Medulla oblongata (tissue), 1 donor: ENCODE results near the gene RNF215.

Experiments
- DNase-seq: peaks from one replicate; pipeline ENCODE4 v3.0.0-alpha.2; 2015; ENCODE audit errors: extremely low spot score

RNF215 gene

DNA sequence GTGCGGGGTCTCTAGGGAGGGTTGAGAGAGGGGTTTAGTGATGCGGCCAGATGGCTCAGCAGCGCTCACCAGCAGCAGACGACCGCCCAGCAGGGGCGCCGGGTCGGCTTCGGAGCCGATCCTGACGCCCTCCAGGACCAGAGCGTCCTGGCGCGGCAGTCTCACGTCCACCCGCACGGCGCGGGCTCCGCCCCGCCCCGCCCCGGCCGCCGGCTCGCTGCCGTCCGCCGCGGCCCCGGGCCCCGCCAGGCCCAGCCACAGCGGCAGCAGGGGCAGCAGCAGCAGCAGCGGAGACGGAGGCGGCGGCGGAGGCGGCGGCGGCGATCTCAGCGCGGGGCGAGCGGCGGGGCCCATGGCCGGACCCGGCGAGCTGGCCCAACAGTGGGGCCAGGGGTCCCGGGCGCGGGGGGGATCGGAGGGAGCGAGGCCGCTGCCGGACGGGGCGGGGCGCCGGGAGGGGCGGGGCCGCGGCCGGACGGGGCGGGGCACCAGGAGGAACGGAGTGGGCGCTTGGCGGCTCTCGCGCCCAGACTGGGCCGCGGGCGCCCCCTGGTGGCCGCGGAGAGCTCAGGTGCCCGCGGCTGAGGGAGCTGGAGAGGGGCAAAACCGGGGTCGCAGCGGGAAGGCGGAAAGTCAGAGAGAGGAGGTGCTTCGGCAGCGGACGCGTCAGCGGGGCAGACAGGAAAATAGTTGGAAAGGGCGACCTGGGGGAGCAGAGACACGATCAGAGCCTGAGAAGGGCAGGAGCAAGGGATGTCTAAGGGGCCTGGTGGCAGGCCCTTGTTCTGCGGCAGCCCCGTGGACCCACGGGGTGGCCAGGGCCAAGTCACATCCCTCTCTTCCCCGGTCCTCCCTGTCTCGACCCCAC lies at the start of gene RNF215:
RNF215 (minus strand) TSS at position 452 of the 868 bp plus-strand sequence; CDS start at position 354, 98 bp downstream.
- DNase-seq = peak; percentile 88

DNA sequence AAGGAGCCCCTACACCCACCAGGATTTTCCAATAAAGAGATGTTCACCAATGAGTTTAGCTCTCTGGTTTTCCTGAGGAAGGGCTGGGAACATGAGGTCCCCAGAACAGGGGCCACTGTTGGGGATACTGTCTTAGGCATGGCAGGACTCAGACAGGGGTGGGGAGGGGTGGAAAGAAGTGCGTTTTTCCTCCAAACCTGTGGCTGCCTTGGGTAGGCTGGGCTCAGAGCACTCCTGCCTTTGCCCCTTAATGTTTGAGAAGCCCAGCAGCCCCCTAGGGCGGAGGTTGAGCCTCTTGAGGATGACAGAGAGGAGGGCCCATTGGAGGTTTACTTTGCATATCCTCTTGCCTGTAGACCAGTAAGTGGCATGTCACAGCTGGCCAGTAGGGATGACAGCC lies 49.0 kb upstream of the RNF215 start:
- no peak for DNase-seq

DNA sequence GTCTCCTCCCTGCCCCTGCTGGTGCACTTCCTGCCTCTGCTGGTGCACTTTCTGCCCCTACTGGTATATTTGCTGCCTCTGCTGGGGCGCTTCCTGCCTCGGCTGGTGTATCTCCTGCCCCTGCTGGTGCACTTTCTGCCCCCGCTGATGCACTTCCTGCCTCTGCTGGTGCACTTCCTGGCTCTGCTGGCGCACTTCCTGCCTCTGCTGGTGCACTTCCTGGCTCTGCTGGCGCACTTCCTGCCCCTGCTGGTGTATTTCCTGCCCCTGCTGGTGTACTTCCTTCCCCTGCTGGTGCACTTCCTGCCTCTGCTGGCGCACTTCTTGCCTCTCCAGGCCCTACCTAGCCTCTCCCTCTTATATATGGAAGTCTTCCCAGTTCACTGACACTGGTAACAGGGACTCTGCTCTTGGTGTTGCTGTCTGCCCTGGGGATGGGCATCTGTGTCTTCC lies 48.5 kb upstream of the RNF215 start:
- DNase-seq = no peak

DNA sequence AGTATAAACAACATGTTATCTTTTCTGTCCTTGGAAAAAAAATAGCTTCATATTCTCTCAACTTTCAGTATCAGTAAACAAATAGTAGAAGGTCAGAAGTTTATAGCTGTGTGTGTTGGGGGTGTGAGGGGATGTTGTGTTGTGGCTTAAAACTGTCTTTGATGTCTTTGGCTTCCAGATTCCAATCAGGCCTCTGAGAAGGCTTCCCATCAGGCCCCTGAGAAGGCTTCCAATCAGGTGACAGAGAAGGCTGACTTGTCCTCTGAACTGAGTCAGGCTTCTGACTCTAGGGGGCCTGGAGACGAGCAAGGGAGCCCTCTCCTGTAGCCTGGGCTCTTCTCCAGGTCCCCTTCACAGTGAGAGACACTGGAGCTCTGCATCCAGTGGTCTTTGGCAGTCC lies 47.6 kb upstream of the RNF215 start:
- DNase-seq = no peak

DNA sequence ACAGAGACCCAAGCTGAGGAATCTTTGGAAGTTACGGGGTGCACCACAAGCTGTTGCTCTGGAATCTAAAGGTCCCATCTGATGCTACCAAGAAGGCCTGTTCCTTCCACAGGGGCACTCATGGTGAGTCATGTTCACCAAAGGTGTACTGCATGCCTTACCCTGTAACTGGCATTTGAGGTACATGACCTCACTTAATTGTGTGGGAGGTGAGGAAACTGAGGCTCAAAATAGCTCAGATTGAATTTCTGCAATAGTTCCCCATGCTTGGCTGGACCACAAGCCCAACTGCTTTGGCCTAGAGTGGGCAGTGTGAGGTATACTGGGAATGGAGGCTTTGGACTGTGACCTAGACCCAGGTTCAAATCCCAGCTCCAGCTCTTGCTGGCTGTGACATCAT lies 46.6 kb upstream of the RNF215 start:
- DNase-seq = no peak

DNA sequence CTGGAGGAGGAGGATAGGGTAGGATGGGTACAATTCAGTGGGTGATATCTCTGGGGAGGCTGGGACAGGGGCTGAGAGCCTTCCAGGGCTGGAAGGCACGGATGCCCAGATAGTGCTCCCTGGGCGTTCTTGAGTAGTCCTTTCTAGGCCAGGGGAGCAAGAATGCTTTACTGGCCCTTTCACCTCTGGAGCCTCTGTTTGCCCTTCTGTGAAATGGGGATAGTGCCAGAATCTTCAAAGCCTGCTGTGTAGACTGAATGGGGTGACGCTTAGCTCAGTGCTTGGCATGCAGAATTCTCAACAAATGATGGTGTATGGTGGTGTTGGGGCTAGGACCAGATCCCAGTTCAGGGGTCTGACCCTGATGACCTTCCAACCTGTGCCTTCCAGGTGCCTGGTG lies 46.0 kb upstream of the RNF215 start:
- DNase-seq = no peak

DNA sequence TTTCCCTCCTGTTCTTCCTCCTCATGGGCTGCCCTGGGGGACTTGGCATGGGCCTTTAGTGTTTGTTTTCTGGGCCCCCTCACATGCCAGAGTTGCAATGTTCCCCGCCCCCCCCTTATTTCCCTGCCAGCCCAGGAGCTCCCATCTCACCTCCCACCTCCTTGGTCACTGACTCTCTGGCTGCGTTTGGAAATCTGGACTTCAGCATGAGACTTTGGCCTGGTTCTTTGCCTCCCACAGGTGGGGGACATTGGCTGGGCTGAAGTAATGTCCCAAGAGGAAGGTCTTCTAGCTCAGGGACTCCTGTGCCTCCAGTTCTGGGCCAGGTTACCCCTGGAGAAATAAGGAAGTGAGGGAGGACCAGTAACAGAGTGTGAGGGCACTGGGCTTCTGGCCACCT lies 45.3 kb upstream of the RNF215 start:
- DNase-seq = no peak

DNA sequence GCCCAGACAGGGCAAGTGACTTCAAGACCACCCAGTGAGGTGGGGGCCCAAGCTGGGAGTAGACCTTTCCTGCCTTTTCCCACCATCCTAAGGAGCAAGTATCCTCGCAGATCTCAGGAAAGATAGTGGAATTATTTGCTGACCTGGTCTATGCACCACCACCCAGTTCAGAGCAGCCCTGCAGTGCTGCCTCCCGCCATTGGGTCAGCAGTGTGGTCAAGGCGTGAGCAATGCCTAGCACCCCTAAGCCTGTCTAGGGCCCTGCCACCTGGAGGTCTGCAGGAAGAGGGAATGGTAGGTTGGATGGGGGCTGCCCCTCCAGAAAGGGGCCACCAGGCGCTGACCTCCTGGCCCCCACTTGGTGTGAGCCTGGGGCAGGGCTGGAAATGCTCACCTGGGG lies 44.9 kb upstream of the RNF215 start:
- no peak for DNase-seq

DNA sequence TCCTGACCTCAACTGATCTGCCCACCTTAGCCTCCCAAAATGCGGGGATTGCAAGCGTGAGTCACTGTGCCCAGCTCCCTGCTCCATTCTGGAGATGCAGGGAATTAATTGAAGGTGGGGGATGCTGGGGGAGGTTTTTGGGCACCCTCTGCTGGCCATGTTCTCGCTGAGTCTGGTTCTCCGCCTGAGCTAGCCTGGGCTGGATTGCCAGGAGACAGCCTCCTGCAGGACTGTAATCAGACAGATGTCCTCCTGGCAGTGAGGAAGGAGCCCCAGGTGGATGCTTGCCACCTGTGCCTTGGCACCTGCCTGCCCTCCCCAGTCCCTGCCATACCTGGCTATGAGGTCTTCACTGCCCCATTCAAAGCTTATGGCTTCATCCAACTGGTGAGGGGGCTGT lies 43.7 kb upstream of the RNF215 start:
- DNase-seq = no peak

DNA sequence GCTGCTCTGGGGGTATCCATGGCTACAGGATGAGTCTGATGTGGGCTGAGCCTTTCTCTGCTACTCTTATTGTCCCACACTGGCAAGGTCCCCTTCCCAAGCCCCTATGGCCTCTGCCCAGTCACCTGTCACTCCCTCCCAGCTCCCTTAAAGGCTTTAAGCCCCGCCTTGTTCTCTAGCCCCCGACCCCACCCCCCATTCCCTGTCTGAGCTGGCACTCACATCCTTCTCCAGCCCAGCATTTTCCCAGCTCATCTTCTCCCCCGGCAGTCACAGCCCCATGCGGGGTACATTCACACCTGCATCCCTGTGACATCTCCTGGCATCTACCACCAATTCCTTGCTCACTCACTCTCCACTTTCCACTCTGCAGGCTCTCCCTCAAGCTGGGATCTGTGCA lies 42.7 kb upstream of the RNF215 start:
- no peak for DNase-seq

DNA sequence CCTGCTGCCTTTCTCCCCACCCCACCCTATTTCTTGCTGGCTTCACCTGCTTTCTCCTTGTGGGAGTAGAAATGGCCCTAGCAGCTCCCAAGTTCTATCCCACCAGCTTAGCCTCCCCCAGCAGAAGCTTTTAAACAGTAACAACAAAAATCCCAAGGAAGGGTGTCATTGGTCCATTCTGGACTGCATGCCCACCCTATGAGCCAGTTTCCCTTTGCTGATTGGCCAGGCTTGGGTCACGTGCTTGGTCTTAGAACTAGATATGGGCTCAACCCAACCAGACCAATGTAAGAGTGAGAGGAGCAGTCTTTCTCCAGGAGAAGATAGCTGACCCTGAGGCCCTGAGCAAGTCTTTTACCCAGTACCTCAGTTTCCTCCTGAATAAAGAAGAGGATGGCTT lies 40.7 kb upstream of the RNF215 start:
- DNase-seq = no peak

DNA sequence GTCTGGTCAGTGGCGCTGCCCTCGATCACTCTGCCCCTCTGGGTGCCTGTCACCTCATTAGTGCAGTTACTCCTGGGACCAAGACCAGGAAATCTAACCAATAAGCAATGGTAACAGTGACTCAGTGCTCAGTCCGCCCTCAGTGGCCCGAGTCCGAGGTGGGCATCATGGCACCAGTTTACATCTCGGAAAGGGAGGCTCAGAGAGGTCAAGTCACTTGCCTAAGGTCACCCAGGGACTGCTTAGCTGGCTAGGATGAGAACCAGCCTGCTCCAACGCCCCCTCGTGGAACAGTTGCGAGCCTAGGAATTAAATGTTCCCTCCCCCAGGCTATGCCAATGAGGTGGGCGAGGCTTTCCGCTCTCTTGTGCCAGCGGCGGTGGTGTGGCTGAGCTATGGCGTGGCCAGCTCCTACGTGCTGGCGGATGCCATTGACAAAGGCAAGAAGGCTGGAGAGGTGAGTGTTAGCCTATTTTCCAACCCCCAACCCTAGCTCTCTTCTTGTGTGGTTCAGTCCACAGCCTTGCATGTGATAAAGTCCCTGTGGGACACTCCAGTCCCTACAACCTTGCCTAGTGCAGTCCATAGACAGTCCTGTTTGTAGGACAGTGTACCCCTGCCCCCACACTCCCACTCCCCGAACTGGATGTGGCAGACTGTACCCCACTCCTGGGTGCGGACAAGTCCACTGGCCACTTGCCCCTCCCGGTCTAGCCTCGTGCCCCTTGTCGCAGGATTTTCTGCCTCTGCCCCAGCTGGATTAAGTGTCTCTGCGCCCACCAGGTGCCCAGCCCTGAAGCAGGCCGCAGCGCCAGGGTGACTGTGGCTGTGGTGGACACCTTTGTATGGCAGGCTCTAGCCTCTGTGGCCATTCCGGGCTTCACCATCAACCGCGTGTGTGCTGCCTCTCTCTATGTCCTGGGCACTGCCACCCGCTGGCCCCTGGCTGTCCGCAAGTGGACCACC lies 39.5 kb upstream of the RNF215 start:
- DNase-seq = peak; percentile 63

DNA sequence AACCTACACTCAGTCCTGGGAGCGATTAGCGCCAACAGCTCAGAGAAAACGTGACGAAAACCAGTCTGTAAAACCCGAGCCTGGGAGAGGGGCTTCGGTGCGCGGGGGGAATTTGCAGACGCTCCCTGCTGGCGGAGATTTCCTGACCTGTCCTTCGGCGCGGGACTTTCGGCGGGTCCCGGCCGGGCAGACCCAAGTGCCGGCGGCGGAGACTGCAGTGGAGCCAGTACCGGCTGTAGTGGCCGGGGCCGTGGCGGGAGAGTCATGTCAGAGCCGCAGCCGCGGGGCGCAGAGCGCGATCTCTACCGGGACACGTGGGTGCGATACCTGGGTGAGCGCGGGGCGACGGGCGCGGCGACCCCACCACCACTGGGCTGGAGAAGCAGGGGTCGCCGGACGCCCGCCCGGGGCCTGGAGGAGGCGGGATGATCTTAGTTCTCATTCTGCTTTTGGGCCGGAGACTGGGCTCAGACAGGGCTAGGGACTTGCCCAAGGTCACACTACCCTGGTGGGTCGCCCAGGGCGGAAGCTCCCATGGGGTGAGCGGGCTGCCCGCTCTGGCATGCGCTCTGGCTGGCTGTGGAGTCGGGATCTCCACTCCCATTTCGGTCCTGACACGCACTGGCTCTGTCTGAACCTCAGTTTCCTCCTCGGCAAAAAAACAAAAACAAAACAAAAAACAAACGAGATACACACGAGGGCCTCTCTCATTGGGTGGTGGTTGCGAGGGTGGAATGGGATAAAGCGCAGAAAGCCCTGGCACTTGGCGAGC lies 38.6 kb upstream of the RNF215 start, which contains the start of gene MTFP1:
MTFP1 (plus strand) TSS at position 153 of the 772 bp plus-strand sequence; CDS start at position 265, 112 bp downstream.
- DNase-seq = peak; percentile 51

DNA sequence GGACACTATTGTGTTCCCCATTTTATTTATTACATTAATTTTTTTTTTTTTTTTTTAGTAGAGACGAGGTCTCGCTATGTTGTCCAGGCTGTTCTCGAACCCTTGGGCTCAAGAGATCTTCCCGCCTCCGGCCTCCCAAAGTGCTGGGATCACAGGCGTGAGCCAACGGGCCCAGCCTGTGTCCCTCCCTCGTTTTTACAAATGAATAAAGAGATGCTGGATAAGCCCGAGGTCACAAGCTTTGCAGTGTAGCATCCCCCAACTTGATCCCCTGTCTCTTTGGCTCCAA lies 38.1 kb upstream of the RNF215 start:
- no peak for DNase-seq

DNA sequence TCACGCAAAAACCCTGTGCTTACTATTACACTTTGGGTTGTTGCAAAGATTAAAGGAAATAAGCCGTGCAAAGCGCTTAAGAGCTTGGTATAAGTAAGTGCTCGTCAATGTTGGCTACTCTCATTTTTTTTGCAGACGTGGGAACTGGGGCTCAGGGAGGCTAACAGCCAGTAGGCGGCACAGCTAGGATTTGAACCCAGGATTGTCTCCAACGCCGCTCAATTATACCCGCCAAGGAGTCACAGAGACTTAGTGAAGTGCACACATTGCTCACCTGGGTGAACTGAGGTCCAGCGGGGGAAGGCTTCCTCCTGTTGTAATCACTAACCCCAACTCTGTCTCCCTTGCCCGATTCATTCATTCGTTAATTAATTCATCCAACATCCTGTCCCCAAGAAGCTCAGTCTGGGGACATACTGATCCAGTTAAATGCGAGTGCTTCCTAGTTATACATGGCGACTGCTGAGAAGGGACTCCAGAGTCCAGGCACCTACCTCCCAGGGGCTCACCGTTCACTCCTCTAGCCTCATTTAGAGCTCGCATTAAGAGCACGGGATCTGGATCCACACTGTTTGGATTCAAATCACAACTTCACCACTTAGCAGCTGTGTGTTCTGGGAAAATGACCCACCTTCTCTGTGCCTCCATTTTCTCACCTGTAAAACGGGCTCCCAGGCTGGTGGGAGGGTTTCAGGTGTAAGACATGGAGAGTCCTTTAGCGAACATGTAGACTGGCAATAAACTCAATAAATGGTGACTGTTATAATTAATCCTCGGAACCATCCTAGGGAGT lies 37.5 kb upstream of the RNF215 start:
- DNase-seq = peak; percentile 52

DNA sequence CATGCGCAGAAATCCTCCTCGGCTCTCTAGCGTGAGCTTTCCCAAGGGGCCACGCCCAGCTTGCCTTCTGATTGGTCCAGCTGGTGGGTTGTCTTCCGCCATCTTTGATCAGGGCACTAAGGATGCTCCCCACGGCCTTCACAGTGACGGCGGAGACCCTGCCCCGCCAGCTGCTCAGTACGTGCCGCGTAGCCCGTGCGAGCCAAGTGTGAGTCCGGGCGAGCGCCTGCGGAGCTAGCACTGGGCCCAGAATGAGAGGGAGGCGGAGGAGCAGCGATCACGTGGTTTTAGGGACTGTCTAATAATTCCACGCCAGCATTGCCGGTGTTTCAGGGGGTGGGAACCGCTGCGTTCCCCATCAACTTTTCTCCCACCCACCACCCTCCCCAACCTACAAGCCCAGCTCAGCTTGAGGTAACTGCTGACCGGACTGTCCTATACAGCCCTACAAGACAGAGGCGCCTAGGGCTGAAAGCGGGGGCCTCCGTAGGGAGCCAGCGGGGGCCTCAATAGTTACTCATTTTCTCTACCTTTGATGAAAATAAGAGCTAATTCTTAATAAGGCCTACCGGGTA lies 36.8 kb upstream of the RNF215 start:
- peak; percentile 100 for DNase-seq

DNA sequence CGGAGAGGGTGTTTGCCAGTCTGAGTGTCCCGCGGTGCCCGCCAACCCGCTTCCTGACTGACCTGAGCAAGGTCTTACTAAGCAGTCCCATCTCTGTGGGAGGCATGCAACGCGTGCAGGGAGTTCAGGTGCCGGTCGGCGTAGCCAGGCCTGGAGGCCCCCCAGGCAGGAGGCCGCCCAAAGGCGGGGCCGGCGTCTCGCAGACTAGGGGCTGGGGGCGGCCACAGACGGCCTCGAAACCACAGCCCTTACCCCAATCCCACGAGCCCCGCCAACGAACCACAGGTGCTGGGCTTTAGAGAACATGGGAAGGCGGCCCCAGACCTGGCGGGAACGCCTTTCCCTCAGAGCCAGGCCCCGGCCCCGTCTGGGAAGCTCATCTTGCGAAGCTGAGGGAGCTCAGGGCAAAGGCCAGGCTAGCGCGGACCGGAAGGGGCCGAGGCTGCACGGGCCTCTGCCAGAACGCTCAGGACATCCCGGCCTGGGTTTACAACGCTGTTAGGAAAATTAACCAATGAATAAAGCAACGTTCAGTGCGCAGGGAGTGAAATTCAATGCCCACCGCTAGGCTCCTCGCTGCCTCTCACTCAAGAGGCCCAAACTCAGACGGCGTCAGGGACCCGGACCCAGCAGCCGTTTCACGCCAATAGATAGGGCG lies 36.2 kb upstream of the RNF215 start:
- DNase-seq = no peak

DNA sequence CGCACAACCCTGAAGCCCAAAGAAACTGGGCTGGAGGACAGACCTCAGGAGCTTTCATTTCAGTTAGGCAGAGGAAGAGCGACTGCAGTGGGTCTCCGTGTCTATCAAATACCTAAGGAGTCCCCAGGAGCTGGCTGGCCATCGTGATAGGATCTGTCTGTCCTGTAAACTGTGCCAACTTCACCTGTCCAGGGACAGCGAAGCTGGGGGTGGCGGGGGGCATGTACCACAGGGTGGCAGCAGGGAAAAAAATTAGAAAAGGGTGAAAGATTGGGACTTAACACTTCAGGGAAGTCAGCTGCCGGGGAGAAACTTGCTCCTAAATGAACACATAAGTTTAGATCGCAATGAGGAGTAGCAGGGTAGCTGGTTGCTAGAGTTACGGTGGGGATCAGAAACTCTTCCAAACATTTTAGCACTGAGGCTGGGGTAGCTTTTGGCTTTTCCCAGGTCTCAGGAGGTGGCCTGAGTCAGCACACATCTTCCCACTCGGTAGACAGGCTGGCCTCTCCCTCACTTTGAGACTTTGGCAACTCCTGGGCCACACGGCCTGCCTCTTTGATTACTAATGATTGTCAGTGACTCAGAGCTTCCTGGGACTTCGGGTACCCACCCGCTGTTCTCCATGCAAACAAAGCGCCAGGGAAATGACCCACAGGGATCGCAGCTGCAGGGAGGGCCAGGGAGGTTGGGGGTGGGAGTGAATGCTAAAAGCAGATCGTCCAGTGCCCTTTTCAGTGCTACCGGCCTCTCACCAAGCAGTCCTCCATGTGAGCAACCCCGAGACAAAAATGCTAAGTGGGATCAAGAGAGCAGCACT lies 35.5 kb upstream of the RNF215 start:
- peak; percentile 83 for DNase-seq
